GM21360 (cell line): ENCODE data around the gene ANKEF1.
"Not testable (repeated sequence)": the region's sequence is repeated elsewhere in the genome, so short reads cannot be mapped to it uniquely, and the experiment has no call there.

ENCODE experiments used
- ATAC-seq: cut with Tn5 transposase; IDR thresholded peaks from one replicate; pipeline ENCODE4 v1.9.1; 2021; ENCODE audit warnings: mild to moderate bottlenecking, moderate library complexity; ENCODE audit not compliant: unreplicated experiment

ANKEF1 gene

GRCh38 chr20:10031451-10032215 is 3.2 kb upstream of the ANKEF1 start:
- ATAC-seq: not testable (repeated sequence)

DNA sequence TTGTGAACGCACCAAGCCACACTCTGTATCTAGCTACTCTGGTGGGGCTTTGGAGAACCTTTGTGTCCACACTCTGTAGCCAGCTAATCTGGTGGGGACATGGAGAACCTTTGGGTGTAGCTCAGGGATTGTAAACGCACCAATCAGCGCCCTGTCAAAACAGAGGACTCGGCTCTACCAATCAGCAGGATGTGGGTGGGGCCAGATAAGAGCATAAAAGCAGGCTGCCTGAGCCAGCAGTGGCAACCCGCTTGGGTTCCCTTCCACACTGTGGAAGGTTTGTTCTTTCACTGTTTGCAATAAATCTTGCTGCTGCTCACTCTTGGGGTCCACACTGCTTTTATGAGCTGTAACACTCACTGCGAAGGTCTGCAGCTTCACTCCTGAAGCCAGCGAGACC is 2.5 kb upstream of the ANKEF1 start:
- not testable (repeated sequence) for ATAC-seq

DNA sequence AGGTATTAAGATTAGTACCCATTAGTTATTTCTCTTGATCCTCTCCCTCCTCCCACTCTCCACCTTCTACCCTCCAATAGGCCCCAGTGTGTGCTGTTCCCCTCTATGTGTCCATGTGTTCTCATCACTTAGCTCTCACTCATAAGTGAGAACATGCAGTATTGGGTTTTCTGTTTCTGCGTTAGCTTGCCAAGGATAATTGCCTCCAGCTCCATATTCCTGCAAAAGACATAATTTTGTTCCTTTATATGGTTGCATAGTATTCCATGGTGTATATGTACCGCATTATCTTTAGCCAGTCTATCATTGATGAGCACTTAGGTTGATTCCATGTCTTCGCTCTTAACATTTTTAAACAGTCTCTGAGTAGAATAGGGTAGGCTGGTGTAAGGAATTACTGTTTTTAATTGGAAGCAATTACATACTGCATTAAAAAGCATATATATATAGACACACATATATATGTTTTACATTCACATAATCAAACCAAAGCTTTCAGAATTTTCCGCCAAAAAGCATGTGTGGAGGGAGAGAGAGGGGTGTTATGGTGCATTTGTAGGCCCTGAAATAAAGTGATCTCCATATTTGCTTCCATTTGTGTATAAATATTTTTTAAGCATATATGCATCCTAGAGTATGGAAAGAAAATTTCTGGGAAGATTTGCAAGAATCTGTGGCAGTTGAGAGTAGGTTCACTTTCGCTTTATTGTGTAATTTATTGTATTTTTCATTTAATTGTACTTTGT is 709 bp upstream of the ANKEF1 start:
- no peak for ATAC-seq

DNA sequence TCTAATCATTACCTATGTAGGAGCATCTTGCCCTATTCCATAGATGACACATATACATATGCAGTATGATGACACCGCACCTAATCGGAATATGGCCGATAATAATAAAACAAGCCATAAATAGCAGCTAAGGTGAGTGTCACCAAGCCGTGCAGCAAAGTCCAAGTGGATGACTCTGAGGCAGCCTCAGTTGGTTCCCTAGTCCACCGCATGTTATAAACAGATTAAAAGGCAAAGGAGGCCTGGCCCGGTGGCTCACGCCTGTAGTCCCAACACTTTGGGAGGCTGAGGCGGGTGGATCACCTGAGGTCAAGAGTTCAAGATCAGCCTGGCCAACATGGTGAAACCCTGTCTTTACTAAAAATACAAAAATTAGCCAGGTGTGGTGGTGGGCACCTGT is 1.5 kb downstream of the ANKEF1 start:
- not testable (repeated sequence) for ATAC-seq

GRCh38 chr20:10040070-10040975 is 5.5 kb downstream of the ANKEF1 start:
- no peak for ATAC-seq

DNA sequence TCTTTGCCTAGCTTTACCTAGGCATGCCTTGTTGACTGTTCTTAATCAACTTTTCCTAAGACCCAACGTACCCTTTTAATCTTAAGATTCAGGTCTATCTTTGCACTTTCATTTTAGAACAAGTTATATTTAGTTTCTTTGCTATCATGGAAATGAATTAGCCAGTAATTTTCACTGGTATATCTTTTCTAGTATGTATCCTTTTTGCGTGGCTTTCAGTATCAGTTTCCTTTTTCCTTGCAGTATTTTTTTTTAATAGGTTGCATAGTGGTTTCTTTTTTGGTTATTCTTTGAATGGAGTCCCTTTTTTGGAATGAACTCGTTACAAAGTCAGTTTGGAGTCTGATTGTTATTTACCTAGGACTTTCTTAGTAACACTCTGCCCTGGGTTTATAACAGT is 7.3 kb downstream of the ANKEF1 start:
- ATAC-seq: no peak

- ATAC-seq: no peak
These were observed 12.6 kb downstream of the ANKEF1 start for GRCh38 chr20:10047427-10047826.

GRCh38 chr20:10051185-10051584 is 16.4 kb downstream of the ANKEF1 start:
- ATAC-seq: no peak

GRCh38 chr20:10059006-10059405 is 24.2 kb downstream of the ANKEF1 start:
- no peak for ATAC-seq

- peak; percentile 89 for ATAC-seq
These were observed 25.4 kb downstream of the ANKEF1 start for GRCh38 chr20:10060226-10060625.

- ATAC-seq: no peak
These were observed 26.9 kb downstream of the ANKEF1 start for GRCh38 chr20:10061641-10062040.

DNA sequence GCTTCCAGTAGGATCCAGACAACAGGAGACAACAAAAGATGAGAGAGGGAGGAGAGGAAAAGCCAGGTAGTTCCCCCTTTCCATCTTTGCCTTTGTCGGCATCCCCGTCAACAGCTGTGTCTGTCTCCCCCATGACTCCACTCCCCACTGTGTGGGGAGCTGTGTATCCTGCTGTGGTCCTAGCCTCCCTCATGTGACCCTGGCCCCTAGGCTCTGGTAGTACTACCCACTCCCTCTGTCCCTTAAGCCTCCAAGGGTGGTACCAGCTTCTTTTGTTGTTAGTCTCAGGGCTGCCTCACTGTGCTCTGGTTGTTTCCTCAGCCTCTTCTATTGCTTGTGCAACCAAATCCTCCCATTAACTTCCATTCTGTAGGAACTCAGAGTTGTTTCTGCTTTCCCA is 28.7 kb downstream of the ANKEF1 start:
- ATAC-seq: no peak

DNA sequence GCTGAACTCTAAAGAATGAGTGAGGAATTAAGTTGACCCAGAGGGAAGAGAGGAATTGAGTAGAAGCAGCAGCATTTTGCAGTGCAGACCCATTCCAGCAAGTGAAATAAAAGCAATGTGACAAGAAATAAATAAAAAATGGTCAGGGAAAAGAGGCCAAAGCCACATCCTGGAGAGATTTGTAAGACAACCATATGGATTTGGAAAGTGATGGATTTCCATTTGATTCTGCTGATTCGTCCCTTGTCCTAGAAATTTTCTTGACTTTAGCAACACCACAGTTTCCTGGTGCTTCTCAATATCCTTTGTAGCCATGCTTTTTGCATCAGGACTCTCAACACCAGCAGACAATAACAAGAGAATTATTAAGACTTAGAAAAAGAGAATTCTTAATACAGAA is 29.8 kb downstream of the ANKEF1 start:
- ATAC-seq: no peak

GRCh38 chr20:10065154-10065833 is 30.5 kb downstream of the ANKEF1 start:
- ATAC-seq: no peak

DNA sequence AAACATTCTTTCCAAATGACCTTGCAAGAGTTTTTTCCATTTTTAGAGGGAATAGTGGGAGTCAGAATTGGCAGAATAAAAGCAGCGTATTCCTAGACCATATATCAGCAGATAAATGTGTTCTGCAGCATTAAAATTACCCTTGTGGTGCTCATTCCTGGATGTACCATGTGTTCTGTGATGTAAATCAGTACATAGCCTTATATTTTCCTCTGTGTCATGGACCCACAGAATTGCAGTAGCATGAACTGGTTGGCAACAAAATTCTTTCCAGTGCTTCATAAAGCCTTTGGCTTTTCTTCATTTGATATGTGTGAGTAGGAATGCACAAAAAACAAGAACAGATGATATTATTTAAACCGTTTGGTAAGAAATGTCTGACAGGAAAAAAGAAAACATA is 32.5 kb downstream of the ANKEF1 start:
- ATAC-seq: no peak

DNA sequence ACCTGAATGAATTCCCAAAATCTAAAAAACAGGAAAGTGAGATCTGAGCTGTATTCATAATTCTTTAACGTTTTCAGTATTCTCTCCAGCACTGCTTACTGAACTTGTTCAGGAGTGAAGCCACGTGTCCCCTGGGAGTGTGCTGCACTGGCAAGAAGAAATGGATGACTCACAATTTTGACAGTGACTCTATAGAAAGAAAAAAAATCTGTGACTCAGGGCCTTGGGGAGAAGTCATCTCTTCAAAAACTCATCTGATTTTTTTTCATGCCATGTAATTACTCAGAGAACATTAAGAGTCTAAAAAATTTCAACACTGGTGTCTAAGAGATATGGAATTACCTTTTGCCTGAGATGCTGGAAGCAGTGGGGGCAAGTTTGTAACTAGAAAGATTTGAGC is 39.7 kb downstream of the ANKEF1 start:
- ATAC-seq: no peak

DNA sequence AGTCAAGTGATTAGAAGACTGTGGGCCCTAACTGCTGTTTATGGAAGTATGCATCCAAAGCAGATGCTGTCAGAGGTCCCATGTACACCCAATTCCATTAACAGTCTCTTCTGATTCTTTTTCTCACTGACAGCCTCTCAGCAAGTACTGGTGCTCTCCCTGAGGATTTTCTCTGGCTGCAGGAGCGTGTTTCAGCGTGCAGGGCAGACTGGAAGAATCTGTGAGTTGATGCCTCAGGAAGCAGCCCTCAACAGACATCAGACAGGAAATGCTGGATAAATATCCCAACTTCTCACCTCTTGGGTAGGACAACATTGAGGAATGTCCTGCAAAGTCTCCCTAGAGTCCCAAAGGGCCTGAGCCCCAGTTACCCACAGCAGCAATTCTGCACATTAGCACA is 40.8 kb downstream of the ANKEF1 start:
- no peak for ATAC-seq

DNA sequence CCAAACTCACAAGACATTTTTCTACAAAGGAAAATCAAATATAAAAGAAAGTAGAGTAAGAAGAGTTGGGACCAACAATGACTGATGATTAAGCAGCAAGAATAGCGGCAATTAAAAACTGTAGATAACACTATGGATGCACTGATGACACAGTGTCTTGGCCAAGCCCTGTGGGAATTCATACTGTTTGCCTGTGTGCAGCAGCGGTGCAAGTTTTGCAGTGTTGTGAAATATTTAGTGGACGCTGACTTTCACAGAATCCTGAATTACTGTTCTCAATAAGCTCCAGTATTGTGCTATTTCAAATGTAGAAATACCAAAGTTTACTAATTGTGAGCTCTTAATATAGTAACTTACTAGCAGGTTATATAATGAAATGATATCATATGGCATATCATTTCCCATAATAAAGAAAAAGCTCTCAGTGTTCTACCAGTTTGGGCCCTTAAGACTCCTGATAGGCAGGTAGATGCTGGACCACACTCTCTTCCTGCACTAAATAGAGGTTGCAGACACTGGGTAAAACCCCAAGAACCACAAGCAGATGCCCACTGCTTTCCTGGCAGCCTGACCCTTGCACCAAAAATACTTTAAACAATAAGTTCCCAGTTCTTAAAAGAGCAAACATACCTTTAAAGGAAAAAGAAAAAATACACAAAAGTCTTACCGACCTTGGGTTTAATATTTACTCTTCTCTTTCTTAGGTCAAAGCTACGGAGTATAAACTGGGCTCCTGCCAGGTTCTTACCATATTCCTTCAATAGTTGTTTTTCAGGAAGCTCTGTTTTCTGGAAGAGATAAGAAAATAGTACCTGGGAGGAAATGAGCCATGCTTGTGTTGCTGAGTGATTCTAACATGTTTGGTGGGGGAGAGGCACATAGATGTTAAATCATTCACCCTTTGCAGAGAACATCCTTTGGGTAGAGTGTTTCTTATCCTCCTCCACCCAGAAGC is 41.6 kb downstream of the ANKEF1 start:
- ATAC-seq: no peak

DNA sequence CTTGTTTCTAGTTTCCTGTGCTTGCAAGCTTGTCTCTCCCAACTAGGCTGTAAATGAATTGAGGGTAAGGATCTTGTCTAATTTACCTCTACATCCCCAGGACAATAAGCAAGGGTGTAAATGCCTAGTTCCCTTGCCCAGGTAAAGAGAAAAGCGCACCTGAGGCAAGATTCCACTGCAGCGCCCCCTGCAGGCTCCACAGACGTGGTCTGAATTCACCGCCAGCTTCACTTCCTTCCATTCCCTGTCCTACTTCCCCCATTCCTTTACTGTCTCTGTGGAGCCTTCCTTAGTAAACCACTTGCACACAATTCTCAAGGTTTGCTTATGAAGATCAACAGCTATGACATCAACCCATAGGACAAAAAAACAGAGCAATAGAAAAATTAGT is 42.3 kb downstream of the ANKEF1 start:
- no peak for ATAC-seq

- ATAC-seq: no peak
These were observed 43.1 kb downstream of the ANKEF1 start for GRCh38 chr20:10077886-10078285.
